Uterus (tissue), 4 donors: ENCODE measurements around the gene SND1. TPM values are rescaled to one million over a fixed set of nuclear protein-coding genes. Genes with fewer than 3 reads are reported as not detected.

Source experiments
- DNase-seq, 2 donors: peaks; one replicate each; pipeline ENCODE4 v3.0.0-alpha.2; 2019 to 2020
- H3K27ac ChIP-seq, 2 donors: fragments of 200-600 bp; sonication (generic); 1 replicate in 1 of 2; 2 replicates in 1 of 2; pipeline ENCODE4 v1.5.1; 2016 to 2018
- H3K27me3 ChIP-seq, 2 donors: fragments of 200-600 bp; sonication (generic); one replicate each; pipeline ENCODE4 v1.5.1; 2018 to 2019; ENCODE audit warnings: control low read depth in 1 of 2
- H3K36me3 ChIP-seq, 2 donors: fragments of 200-600 bp; sonication (generic); one replicate each; pipeline ENCODE4 v1.5.1; 2019; ENCODE audit warnings: control low read depth in 1 of 2
- H3K4me1 ChIP-seq, 2 donors: fragments of 200-600 bp; sonication (generic); one replicate each; pipeline ENCODE4 v1.5.1; 2018 to 2019; ENCODE audit warnings: control low read depth in 1 of 2
- H3K4me3 ChIP-seq, 2 donors: fragments of 200-600 bp; sonication (generic); 1 replicate in 1 of 2; 2 replicates in 1 of 2; pipeline ENCODE4 v1.5.1; 2018 to 2019; ENCODE audit warnings: mild to moderate bottlenecking in 1 of 2
- H3K9me3 ChIP-seq, 2 donors: fragments of 200-600 bp; sonication (generic); one replicate each; pipeline ENCODE4 v1.5.1; 2019; ENCODE audit warnings: control low read depth in 1 of 2
- CTCF ChIP-seq, 4 experiments: fragments of 200-600 bp in 2 of 4; fragments of 450-650 bp in 2 of 4; sonication (generic) in 2 of 4; IDR thresholded peaks; one replicate each; pipeline ENCODE4 v1.5.1; 2016 to 2019; ENCODE audit warnings: antibody characterized with exemption in 4 of 4, mild to moderate bottlenecking in 2 of 4, moderate library complexity in 1 of 4
- POLR2A ChIP-seq, 2 donors: fragments of 450-650 bp; IDR thresholded peaks; one replicate each; pipeline ENCODE4 v1.6.1; 2016; ENCODE audit warnings: antibody characterized with exemption in 2 of 2, mild to moderate bottlenecking in 1 of 2, moderate library complexity in 1 of 2
- intact Hi-C: fragments of 100-400 bp; cut with DNase I; formaldehyde crosslinking; loops from one replicate; pipeline ENCODE4 v1.15.1; 2023; ENCODE audit warnings: low total_unique reads
- total RNA-seq, 4 donors: library from RNA; depleted of rRNA in 3 of 4; stranded (reverse); fragments of >200 nt in 3 of 4; gene quantifications; one replicate each; pipeline versions ENCODE4 v1.1.0 to v1.2.4, GENCODE V29; 2014 to 2023
- donor health status: DM: yes; HTN: yes; CAD: no.

Gene SND1
- total RNA-seq, 4 donors from 2014 or later = 54.8 to 192 (median 117) TPM

- intact Hi-C loops = no loop called here
- TF ChIP-seq POLR2A (IDR thresholded peaks at IDR 0.05) (no peak), CTCF (IDR thresholded peaks at IDR 0.05) (no peak)
- Histone ChIP-seq H3K36me3 (no peaks in the 10 kb centered on the region), H3K27ac (no peak overlapping the region), H3K27me3 (no peaks in the 10 kb centered on the region), H3K9me3 (no peaks in the 10 kb centered on the region), H3K4me3 (no peak overlapping the region), H3K4me1 (no peaks in the 10 kb centered on the region)
- DNase-seq = no peak
Observed at GRCh38 chr7:128069373-128070364, 417.7 kb downstream of the SND1 start.

GRCh38 chr7:128071376-128071775, 419.4 kb downstream of the SND1 start:
- no peaks in the 10 kb centered on the region for H3K9me3 ChIP-seq

GRCh38 chr7:128071801-128072200, 419.8 kb downstream of the SND1 start:
- H3K36me3 ChIP-seq = no peaks in the 10 kb centered on the region
- TF ChIP-seq POLR2A (IDR thresholded peaks at IDR 0.05) = no peak
- H3K4me1 ChIP-seq = no peaks in the 10 kb centered on the region
- no peaks in the 10 kb centered on the region for H3K27me3 ChIP-seq
- no peak overlapping the region for H3K4me3 ChIP-seq
- intact Hi-C loops = no loop called here
- H3K9me3 ChIP-seq = no peaks in the 10 kb centered on the region
- no peak overlapping the region for H3K27ac ChIP-seq
- DNase-seq = no peak

More at GRCh38 chr7:128071376-128071775, 419.4 kb downstream of the SND1 start:
- Histone ChIP-seq H3K27ac (no peak overlapping the region), H3K36me3 (no peaks in the 10 kb centered on the region), H3K4me3 (no peak overlapping the region), H3K4me1 (no peaks in the 10 kb centered on the region), H3K27me3 (no peaks in the 10 kb centered on the region)
- TF ChIP-seq POLR2A (IDR thresholded peaks at IDR 0.05) (no peak), CTCF (IDR thresholded peaks at IDR 0.05) (no peak)
- DNase-seq = no peak
- intact Hi-C loops = no loop called here

DNA sequence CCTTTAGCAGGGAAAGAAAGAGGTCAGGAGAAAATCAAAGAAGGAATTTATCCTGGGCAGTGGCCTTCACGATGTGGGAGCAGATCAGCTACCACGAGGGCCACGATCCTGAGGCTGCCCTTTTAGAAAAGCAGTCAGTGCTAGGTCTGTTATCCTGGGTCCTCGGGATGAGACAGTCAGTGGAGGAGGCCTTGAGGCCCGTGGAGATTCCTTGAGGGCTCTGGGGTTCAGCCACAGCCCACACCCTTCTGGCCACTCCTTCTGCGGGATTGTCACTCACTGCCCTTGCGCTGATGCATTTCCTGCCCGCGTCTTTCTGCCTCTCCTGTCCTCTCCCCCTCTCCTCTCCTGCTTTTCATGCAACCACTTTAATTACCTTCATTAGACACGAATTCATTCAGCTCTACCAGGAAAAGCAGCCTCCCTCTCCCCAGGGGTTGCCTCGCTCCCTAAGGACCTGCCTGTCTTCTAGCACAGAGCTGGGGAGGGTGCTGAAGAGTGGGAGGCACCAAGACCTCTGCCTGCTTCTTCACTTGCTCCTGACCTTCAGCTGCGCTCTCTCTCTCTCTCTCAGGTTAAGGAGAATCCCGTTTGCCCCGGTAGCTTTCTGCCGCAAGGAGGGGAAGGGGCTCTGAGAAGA, 421.8 kb downstream of the SND1 start:
- intact Hi-C loops = no loop called here
- no peak for DNase-seq
- H3K4me1 ChIP-seq = no peaks in the 10 kb centered on the region
- no peaks in the 10 kb centered on the region for H3K36me3 ChIP-seq
- no peaks in the 10 kb centered on the region for H3K9me3 ChIP-seq
- no peak for TF ChIP-seq POLR2A (IDR thresholded peaks at IDR 0.05)
- no peak overlapping the region for H3K4me3 ChIP-seq
- H3K27me3 ChIP-seq = no peaks in the 10 kb centered on the region
- no peak overlapping the region for H3K27ac ChIP-seq

GRCh38 chr7:128074336-128074735, 422.3 kb downstream of the SND1 start:
- Histone ChIP-seq H3K27ac (no peak overlapping the region), H3K36me3 (no peaks in the 10 kb centered on the region), H3K9me3 (no peaks in the 10 kb centered on the region), H3K27me3 (no peaks in the 10 kb centered on the region), H3K4me1 (no peaks in the 10 kb centered on the region), H3K4me3 (no peak overlapping the region)
- DNase-seq = no peak
- TF ChIP-seq POLR2A (IDR thresholded peaks at IDR 0.05) (no peak), CTCF (IDR thresholded peaks at IDR 0.05) (no peak)
- intact Hi-C loops = no loop called here

- Histone ChIP-seq H3K4me3 (no peak overlapping the region), H3K27me3 (no peaks in the 10 kb centered on the region), H3K4me1 (no peaks in the 10 kb centered on the region), H3K27ac (no peak overlapping the region), H3K9me3 (no peaks in the 10 kb centered on the region), H3K36me3 (no peaks in the 10 kb centered on the region)
- intact Hi-C loops = no loop called here
- no peak for DNase-seq
- TF ChIP-seq CTCF (IDR thresholded peaks at IDR 0.05) (no peak), POLR2A (IDR thresholded peaks at IDR 0.05) (no peak)
Observed at GRCh38 chr7:128074736-128075135, 422.7 kb downstream of the SND1 start.
